A673 (cell line): ENCODE data around the gene OR2H1.

Experiments used
- CTCF ChIP-seq: fragments of 300-800, 200-600 bp; sonication (generic); conservative IDR thresholded peaks from 2 replicates; pipeline ENCODE4 v1.5.1; 2017; ENCODE audit warnings: low read depth, mild to moderate bottlenecking, antibody characterized with exemption, low read length, moderate library complexity, mixed read lengths
- EZH2 ChIP-seq: fragments of 200-600 bp; sonication (generic); IDR thresholded peaks from 2 replicates; pipeline ENCODE4 v1.6.1; 2017; ENCODE audit warnings: borderline replicate concordance, low read depth, mild to moderate bottlenecking, mixed read lengths, antibody characterized with exemption, low read length; ENCODE audit not compliant: poor library complexity, severe bottlenecking

GRCh38 chr6:29504961-29505360 is 48.0 kb downstream of the OR2H1 start:
- TF ChIP-seq CTCF (no peak), EZH2 (no peak)
